Mesothelial cell of epicardium (in vitro differentiated cells): Measurements from ENCODE around the gene CLTCL1. TPM values are rescaled to one million over a fixed set of nuclear protein-coding genes. Genes with fewer than 3 reads are reported as not detected.
"Not testable (repeated sequence)": the region's sequence is repeated elsewhere in the genome, so short reads cannot be mapped to it uniquely, and the experiment has no call there.

Experiments used
- DNase-seq, 2 experiments: peaks; one replicate each; pipeline ENCODE4 v3.0.0; 2021; ENCODE audit warnings: low spot score in 2 of 2; ENCODE audit not compliant: unreplicated experiment in 2 of 2
- H3K27ac Mint-ChIP-seq: 2 replicates; pipeline ENCODE4 v1.8.0; 2021; ENCODE audit warnings: mixed read lengths
- H3K27me3 Mint-ChIP-seq: 2 replicates; pipeline ENCODE4 v1.8.0; 2021; ENCODE audit warnings: low read depth, mixed read lengths
- H3K36me3 Mint-ChIP-seq: 2 replicates; pipeline ENCODE4 v1.8.0; 2021; ENCODE audit warnings: mixed read lengths
- H3K4me1 Mint-ChIP-seq: 2 replicates; pipeline ENCODE4 v1.8.0; 2021; ENCODE audit warnings: mixed read lengths
- H3K4me3 Mint-ChIP-seq: 2 replicates; pipeline ENCODE4 v1.8.0; 2021; ENCODE audit warnings: mild to moderate bottlenecking, moderate library complexity, mixed read lengths
- H3K9me3 Mint-ChIP-seq: 2 replicates; pipeline ENCODE4 v1.8.0; 2021; ENCODE audit warnings: mixed read lengths
- CTCF ChIP-seq: fragments of 200-600 bp; sonication (generic); IDR thresholded peaks from one replicate; pipeline ENCODE4 v1.5.0; 2021; ENCODE audit warnings: antibody characterized with exemption; ENCODE audit not compliant: unreplicated experiment
- total RNA-seq: library from RNA; stranded (reverse); gene quantifications from 3 replicates; pipeline ENCODE4 v1.2.1, GENCODE V29; 2021

CLTCL1 gene
- total RNA-seq, 1 donor from 2014 or later, result 5.9 TPM

DNA sequence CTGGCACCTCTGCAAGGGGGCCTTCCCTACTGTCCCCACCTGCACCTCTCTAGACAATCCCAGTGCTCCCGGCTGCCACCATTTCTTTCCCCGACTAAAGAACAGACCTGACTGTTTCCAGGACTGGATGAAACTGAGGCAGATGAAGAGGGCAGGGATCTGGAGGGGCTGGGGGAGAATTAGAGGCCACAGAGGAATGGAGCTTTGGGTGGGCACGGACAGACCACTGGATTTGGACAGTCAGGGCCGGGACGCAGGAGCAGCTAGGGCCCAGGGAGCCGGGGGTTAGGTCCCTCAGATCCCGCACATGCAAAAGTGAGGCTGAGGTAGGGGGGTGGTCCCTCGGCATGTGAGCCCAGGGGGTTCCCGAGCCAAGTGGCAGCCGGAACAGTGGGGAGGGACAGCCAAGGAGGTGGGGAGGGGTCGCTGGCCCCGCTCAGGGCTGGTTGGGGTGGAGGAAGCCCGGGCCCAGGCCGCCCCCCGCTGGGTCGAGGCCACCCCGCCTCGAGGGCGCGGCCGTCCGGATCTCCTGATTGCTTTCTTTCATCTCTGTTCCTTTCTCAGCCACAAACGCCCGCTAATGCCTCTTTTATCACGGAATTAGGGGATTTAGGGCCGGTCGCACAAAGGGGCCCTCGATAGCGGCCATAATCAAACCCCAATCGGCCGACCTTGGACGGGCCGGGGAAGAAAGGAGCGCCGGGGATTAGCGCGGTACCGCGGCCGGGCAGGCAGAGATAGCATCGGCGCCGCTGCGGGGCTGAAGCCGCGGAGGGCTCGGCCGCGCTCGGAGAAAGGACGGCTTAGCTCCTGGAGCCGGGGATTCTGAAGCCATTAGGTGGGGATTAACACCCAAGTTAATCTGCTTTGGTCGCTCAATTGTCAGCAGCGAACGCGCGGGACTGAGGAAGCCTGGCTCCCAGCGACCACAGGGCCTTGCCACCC, 122.2 kb downstream of the CLTCL1 start:
- peak in 1 of 2 experiments; percentile 12 for DNase-seq
- no peak overlapping the region for H3K27ac Mint-ChIP-seq

DNA sequence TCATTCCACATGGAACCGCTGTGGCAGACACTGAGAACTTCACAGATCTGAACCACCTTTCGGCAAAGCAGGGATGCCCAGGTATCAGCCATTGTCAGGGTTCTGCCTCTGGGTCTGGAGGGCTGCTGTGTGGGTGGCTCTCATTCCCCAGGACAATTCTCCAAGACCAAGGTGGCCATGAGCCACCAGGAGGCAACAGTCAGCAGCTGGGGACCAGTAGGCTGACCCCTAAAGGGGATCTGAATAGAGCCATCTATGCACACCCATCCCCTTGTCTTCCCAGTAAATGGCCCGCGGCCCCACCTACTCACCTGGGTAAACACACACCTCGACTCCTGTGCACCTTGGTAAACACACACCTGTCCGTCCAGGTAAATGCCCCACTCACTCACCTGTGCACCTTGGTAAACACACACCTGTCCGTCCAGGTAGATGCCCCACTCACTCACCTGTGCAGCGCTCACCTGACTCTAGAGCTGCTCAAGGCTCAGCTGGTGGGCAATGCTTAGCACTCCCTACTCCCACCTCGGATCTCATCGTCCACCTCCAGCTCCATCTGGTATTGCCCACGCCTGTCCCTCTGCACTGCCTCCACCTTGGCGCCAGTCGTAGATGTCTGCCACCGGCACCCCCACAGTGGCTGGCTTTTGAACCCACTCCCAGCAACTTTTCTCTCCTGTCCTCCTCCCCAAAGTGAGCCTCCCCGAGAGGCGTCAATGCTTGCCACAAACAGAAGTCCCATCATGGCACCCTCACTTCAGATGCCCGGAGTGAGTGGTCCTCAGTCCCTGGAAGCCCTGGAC, 123.2 kb downstream of the CLTCL1 start:
- peaks cover 62% of the 10 kb centered on the region for H3K27me3 Mint-ChIP-seq
- H3K36me3 Mint-ChIP-seq, result no peaks in the 10 kb centered on the region
- no peaks in the 10 kb centered on the region for H3K9me3 Mint-ChIP-seq
- H3K27ac Mint-ChIP-seq, result no peak overlapping the region
- no peak overlapping the region for H3K4me3 Mint-ChIP-seq
- DNase-seq, result no peak
- H3K4me1 Mint-ChIP-seq, result peaks cover 27% of the 10 kb centered on the region
- no peak for TF ChIP-seq CTCF

More for the DNA sequence above, 122.2 kb downstream of the CLTCL1 start:
- Mint-ChIP-seq H3K27me3 (peaks cover 60% of the 10 kb centered on the region), H3K4me1 (peaks cover 31% of the 10 kb centered on the region), H3K9me3 (no peaks in the 10 kb centered on the region), H3K36me3 (no peaks in the 10 kb centered on the region), H3K4me3 (peak overlapping the region; percentile 49)
- TF ChIP-seq CTCF, result no peak

DNA sequence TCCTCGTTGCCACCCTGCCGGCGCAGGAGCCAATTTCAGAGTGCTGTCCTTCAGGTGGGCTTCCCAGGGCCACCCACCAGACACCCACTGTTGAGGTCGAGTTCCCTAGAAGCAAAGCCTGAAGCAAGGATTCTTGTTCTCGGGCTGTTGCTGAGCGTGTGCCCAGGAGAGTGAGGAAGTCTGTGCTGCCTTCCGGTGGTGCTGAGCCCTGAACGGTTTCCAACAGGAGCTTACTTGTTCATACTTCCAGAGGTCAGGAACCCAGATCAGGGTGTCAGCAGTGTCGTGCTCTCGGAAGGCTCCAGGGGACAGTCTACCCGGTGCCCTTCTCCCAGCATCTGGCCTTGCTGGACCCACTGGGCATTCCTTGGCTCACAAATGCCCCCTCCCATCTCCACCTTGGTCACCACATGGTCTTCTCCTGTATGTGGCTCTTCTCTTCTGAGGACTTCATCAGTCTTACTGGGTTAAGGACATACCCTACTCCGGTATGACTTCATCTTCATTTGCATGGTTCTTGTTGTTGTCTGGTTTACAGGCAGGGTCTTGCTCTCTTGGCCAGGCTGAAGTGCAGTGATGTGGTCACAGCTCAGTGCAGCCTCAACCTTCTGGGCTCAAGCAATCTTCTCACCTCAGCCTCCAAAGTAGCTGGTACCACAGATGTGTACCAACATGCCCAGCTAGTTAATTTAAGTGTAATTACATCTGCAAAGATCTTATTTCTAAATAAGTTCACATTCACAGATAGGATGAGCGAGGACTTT, 124.2 kb downstream of the CLTCL1 start:
- no peak overlapping the region for H3K27ac Mint-ChIP-seq
- H3K4me1 Mint-ChIP-seq, result peaks cover 17% of the 10 kb centered on the region
- no peaks in the 10 kb centered on the region for H3K36me3 Mint-ChIP-seq
- H3K9me3 Mint-ChIP-seq, result no peaks in the 10 kb centered on the region
- H3K4me3 Mint-ChIP-seq, result no peak overlapping the region
- peaks cover 67% of the 10 kb centered on the region for H3K27me3 Mint-ChIP-seq
- no peak for DNase-seq
- no peak for TF ChIP-seq CTCF

DNA sequence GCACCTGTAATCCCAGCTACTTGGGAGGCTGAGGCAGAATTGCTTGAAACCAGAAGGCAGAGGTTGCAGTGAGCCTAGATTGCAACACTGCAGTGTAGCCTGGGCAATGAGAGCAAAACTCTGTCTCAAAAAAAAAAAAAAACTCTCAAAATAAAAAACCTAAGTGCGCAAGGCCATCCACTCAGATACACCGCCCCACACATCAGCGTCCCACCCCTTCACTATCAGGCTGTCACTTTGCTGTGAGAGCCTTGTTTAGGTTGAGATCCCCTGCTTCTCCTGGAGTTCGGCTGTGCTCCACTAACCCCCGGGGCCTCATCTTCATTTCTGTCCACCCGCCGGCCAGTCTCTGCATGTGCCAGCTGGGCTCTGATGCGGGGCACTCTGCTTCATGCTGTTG, 125.1 kb downstream of the CLTCL1 start:
- Mint-ChIP-seq H3K9me3 (no peaks in the 10 kb centered on the region), H3K4me3 (no peak overlapping the region), H3K27ac (no peak overlapping the region), H3K4me1 (peaks cover 13% of the 10 kb centered on the region), H3K27me3 (peaks cover 73% of the 10 kb centered on the region), H3K36me3 (no peaks in the 10 kb centered on the region)
- no peak for TF ChIP-seq CTCF
- no peak for DNase-seq

DNA sequence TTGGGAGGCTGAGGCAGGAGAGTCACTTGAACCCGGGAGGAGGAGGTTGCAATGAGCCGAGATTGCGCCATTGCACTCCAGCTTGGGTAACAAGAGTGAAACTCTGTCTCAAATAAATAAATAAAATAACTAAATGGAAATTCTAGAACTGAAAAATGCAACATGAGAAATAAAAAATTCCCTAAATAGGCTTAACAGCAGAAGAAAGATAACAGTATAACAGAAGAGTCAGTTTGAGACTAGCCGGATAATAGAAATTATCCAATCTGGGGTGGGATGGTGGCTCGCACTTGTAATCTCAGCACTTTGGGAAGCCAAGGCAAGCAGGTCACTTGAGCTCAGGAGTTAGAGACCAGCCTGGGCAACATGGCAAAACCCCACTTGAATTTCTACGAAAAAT, 127.1 kb downstream of the CLTCL1 start:
- Mint-ChIP-seq H3K27ac (no peak overlapping the region), H3K9me3 (no peaks in the 10 kb centered on the region), H3K27me3 (peaks cover 71% of the 10 kb centered on the region), H3K4me1 (peaks cover 2% of the 10 kb centered on the region), H3K4me3 (no peak overlapping the region), H3K36me3 (no peaks in the 10 kb centered on the region)
- TF ChIP-seq CTCF, result no peak
- no peak for DNase-seq

DNA sequence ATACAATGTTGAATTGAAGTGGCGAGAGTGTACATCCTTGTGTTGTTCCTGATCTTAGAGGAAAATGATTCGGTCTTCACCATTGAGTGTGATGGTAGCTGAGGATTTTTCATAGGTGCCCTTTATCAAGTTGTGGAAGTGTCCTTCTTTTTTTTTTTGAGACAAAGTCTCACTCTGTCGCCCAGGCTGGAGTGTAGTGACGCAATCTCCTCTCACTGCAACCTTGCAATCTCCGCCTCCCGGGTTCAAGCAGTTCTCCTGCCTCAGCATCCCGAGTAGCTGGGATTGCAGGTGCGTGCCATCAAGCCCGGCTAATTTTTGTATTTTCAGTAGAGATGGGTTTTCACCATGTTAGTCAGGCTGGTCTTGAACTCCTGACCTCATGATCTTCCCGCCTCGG, 132.9 kb downstream of the CLTCL1 start:
- H3K4me3 Mint-ChIP-seq, H3K36me3 Mint-ChIP-seq, DNase-seq, H3K9me3 Mint-ChIP-seq, H3K27ac Mint-ChIP-seq, H3K4me1 Mint-ChIP-seq: not testable (repeated sequence)
- H3K27me3 Mint-ChIP-seq, result peaks cover 66% of the 10 kb centered on the region

DNA sequence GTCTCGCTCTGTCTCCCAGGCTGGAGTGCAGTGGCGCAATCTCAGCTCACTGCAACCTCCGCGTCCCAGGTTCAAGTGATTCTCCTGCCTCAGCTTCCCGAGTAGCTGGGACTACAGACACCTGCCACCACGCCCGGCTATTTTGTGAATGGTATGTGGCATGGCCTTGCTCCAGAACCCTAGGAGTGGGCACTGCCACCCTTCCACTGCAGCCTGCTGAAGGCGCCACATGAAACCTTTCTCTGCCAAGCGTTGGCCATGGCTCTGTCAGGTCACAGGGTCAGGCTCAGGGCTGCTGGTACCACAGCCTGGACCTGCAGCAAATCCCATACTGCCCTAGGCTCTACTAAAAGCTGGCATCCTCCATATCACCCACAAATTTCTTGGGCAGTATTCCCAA, 135.4 kb downstream of the CLTCL1 start:
- H3K4me3 Mint-ChIP-seq, DNase-seq, H3K4me1 Mint-ChIP-seq, H3K9me3 Mint-ChIP-seq, H3K27ac Mint-ChIP-seq, H3K36me3 Mint-ChIP-seq: not testable (repeated sequence)
- H3K27me3 Mint-ChIP-seq, result peaks cover 73% of the 10 kb centered on the region
